ENCODE measurements around the gene SF3B3.

SF3B3 gene

DNA sequence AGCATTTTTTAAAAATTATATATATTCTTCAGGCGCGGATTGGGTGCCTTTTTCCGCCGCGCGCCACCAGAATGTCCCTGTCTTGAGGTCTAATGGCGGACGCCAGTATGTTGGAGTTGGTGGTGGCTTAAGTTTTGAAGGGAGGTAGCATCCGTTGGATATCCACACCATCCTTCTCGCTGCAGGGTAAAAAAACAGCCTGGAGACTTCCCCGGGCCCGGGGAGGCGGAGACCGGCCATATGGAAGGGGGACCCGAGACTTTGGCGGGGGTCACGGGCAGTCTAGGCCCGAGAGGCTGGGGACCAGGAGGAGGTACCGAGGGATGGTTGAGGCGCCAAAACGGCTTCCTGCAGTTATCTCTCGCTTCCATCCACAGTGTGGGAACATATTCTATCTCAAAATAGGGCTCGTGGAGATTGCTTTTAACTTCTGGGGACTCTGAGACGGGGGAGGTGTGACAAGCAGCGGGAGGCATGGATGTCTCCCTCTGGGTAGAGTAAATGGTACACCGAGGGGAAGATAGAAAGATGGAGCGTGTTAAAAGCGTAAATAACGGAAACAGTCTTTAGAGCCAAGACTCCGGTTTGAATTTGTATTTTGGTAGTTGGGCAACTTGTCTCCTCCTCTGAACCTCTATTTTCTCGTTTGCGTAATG, at the start of gene SF3B3:
Gene SF3B3 (plus strand): TSS at position 74 of the 656 bp plus-strand sequence. CDS start 2,841 bp downstream, outside the sequence.
- DNase-seq: peak in 1 of 3 donors; percentile 81

DNA sequence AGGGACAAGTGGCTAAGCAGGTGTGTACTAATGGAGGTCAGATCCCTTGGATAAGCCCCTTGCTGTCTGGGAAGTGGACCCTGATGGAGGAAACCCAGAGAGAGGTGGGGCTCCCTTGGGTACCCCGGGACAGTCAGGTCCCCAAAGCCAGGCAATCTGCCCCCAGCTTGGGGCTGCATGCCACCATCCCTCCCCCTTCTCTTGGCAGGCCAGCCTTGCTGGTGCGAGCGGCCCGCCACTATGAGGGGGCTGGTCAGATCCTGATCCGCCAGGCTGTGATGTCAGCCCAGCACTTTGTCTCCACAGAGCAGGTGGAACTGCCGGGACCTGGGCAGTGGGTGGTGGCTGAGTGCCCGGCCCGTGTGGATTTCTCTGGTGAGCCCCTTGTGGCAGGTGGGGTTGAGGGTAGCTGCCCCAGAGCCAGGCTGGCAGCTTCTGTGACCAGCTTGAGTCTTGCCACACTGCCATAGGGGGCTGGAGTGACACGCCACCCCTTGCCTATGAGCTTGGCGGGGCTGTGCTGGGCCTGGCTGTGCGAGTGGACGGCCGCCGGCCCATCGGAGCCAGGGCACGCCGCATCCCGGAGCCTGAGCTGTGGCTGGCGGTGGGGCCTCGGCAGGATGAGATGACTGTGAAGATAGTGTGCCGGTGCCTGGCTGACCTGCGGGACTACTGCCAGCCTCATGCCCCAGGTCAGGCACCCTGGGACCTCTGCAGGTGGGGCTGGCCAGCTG, 49.1 kb upstream of the SF3B3 start:
- no peak for DNase-seq

DNA sequence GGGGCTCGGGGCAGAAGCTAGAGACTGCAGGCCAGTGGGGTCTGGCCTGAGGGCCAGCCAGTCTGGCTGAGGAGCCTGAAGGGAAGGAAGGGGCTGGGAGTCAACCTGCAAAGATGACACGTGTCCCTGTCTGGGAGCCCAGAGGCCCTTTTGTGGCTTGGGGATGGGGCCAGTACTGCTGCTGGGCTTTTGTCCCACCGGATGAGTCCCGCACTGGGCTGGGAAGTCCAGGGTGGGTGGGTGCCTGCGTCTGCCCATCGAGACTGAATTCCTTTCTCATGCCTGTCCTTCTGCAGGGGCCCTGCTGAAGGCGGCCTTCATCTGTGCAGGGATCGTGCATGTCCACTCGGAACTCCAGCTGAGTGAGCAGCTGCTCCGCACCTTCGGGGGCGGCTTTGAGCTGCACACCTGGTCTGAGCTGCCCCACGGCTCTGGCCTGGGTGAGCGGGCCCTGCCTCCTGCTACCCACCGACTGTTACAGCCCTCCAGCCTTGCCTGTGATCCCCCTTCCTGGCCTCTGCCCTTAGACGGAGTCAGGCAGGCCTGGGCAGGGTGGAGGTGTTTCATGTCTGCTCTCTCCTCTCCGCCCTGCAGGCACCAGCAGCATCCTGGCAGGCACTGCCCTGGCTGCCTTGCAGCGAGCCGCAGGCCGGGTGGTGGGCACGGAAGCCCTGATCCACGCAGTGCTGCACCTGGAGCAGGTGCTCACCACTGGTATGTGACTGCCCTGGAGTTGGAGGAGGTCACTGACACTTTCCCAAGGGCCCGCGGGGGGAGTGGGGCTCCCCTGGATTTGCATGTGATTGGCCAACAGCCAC, 48.4 kb upstream of the SF3B3 start:
- DNase-seq: no peak

DNA sequence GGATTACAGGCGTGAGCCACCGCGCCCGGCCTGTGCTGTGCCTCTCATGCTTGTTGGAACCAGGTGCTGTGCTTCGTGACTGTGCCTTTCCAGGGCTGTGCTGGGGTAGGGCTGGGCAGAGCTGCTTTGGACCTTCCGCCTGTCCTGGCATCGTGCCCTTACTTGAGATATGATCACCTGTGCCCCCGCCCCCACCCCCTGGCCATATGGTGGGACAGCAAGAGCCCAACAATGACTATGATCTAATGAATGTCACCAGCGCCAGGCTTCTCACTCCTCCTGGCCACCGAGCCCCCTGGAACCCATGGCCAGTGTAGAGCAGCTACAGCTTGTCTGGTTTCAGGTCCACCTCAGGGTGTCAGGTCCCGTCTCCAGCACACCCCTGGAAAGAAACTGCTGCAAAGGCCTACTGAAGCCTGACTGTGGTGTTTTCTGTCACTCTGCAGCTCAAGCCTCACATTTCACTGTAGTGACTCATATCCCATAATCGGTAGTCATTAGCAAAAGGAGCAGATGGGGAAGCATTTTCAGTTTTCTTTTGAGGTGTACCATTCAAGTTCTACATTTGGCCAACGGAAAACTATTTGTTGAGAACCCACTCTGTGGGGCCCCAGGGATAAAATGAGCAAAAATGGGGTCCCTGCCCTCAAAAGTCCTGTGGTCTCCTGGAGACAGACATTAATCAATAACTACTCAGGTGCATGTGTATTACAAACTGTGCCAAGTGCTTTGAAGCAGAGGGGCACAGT, 47.2 kb upstream of the SF3B3 start:
- peak in 1 of 3 donors; percentile 8 for DNase-seq

DNA sequence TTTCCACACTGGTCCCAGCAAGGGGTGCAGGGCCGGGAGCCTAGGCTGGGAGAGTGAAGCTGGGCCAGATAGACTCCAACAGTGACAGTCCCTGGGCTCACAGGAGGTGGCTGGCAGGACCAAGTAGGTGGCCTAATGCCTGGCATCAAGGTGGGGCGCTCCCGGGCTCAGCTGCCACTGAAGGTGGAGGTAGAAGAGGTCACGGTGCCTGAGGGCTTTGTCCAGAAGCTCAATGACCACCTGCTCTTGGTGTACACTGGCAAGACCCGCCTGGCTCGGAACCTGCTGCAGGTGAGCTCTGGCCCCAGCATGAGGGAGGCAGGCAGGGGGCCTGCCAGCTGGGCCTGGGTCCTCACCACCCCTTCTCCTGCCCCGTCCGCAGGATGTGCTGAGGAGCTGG, 45.4 kb upstream of the SF3B3 start:
- DNase-seq: no peak

DNA sequence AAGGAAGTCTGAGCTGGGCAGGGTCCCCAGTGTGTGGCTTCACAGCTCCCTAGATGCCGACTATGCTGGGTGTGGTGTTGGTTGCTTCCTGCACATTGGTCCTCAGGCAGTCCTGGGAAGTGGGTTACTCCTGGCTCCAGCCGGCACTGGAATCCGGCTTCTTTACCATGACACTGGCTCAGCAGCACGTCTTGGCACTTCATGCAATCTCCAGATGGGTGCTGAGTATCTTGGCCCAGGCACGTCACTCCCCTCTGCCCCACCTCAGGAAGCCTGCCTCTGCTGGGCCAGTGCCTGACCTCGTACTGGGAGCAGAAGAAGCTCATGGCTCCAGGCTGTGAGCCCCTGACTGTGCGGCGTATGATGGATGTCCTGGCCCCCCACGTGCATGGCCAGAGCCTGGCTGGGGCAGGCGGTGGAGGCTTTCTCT, 44.7 kb upstream of the SF3B3 start:
- no peak for DNase-seq

DNA sequence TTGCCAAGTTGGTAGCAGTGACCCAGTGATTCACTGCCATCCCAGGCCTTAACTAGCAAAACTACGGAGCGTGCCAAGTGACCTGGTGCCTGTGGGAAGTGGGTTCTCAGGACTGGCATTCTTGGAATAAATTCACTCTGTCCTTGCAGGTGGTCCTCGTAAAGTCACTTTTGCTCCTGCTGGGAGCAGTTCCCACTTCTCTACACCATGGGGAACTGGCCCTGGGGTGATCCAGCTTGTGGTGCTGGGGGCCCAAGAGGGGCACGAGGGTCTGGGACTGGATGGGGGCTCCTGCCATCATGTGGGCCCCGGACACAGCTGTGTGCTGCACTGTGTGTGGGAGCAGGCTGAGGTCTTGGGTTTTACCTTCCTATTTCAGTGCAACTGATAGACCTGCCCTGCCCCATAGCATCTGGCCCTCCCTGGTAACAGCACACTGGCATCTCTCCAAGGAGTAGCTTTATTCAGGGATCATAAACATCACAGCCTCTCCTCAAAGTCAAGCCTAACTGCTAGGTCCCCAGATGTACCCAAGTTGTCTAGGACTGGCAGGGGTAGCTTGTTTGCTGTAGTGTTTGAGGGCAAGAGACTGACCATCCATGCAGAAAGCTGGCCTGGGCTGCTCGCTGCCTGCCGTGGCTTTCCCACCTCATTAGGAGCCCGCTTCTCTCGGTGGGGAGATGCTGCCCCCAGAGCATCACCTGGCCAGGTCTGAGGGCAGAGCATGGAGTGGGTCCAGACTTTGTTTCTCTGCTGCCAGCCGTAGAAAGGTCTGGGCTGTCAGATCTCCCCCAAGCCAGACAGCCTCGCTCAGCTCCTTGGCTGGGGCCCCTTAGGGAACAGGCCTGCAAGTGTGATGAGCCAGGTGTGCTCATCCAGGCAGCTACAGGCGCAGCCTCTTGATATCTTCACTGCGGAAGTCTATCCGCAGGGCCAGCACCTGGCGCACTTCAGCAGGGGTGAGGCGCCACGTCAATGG, 43.2 kb upstream of the SF3B3 start:
- DNase-seq: no peak

DNA sequence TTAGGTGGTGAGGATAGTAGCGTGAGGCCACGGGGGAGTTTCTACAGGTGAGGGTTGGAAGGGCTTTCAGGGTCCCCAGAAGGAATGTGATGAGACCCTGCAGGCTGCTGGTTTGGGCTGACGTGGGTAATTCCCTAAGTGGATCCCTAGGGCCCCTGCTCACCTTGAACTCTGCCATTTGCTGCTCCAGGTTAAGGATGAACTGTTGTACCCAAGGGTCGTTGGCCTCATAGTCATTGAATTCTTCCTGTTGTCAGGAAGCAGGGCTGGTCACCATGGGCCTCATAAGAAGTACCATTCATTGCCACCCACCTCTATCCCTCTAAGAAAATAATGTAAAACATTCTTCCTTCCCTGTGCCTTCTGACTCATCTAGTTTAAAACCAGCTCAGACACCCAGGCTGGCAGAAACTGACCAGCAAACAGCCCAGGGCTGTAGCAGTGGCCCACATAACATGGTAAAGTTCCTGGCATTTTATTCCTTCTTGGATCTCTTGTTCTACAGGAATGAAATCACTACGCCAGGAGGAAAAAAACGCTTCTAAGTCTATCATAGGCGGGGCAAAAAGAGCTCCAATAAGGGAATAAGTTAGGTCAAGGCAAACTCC, 41.6 kb upstream of the SF3B3 start:
- DNase-seq: no peak

DNA sequence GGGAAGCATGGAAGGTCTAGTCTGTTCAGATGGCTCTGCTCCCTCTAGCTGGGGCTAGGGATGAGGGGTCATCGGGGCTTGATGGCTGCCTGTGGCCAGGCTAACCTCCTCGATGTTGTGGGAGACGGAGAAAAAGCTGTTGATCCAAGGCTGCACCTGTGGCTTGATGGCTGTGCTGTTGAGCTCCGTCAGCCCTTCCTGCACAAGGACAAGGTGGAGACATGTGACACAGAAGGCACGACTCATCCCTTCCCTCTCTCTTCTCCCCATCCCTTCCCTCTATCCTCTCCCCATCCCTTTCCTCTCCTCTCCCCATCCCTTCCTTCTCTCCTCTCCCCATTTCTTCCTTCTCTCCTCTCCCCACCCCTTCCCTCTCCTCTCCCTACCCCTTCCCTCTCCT, 41.0 kb upstream of the SF3B3 start:
- no peak for DNase-seq

DNA sequence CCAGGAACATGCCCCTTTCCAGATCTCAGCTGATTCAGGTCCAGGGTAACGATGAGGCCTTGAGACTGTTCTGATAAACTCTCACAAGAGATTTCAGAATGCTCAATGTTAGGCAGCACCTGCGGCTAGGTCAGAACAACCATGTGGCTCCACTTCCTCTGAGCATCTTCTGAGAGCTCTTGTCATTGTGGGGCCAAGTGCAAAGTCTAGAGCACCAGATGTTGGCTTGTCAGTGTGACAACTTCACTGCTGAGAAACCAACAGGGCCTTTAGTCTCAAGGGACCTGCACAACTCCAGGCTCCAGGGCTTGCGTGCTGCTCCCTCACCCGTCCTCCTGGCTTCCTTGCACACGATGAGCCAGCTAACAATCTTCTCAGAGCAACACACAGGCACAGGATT, 40.2 kb upstream of the SF3B3 start:
- no peak for DNase-seq

DNA sequence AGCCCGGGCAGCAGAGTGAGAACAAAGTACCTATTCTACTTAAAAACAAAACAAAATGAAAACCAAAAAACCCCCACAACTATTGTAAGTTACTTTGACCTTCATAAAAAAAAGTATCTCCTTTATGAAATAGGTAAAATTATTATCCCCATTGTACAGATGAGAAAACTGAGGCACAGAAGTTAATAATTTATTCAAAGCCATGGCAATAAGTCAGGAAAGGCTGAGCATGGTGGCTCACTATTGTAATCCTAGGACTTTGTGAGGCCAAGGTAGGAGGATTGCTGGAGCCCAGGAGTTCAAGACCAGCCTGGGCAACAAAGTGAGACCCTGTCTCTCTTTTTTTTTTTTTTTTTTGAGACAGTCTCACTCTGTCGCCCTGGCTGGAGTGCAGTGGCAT, 38.7 kb upstream of the SF3B3 start:
- no peak for DNase-seq

DNA sequence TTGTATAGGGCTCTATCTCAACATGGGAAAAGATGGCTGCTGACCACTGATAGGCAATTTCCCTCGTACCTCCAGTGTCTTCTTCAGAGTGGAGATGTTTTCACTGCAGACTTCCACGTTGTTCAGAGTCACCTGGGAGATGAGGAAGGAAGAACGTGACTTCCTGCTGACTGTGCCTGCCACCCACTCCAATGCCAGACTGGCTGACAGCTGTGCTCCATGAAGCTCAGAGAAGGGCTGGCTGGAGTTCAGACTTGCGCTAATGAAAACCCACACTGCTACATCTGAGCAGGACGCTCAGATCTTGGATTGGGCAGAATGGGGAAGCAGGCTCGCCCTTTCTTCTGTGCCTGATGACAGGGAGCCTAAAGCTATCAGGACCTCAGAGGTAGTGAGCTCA, 33.4 kb upstream of the SF3B3 start:
- peak; percentile 40 to 50 (median 41) for DNase-seq

DNA sequence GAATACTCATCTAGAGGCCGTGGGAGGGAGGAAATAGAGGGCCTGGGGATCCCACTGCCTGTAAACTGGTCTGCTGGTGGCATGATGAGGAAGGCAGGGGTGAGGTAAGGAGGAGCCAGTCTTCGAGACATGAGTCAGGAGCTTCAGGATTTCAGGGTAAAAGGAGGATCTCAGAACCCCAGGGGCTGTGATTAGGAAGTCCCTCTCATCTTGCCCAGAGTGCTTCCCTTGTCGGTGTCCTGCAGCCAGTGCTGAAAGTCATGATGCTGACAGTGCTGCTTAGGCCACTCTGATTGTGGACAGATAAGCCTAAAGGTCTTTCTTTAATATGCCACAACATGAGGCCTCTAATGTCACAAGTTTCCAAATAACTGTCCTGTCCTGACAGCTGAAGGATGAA, 29.8 kb upstream of the SF3B3 start:
- peak; percentile 54 to 74 (median 54) for DNase-seq

DNA sequence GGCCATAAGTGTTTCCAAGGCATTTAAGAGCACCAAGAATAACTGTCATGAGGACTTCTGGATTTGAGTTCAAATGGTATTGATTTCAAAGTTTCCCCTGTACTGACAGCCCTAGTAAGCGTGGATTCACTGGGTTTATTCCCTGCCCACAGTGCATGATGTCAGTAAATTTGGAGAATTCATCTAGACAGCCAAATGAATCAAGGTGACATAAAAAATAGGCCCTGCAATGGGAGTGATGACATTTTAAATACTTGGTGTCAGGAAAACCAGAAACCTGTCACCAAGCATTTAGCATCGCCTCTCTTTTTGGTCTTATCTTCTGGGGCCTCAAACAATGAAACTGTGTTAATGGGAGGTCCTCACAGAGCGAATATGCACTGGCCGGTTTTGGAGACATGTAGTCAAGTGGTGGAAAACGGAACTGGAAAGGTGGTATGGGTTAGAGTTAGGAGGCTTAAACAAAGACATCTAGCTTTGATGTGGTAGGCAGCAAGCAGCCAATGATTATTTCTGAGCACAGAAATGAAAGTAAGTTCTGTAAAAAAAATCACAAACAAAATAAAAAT, 29.3 kb upstream of the SF3B3 start:
- DNase-seq: no peak

DNA sequence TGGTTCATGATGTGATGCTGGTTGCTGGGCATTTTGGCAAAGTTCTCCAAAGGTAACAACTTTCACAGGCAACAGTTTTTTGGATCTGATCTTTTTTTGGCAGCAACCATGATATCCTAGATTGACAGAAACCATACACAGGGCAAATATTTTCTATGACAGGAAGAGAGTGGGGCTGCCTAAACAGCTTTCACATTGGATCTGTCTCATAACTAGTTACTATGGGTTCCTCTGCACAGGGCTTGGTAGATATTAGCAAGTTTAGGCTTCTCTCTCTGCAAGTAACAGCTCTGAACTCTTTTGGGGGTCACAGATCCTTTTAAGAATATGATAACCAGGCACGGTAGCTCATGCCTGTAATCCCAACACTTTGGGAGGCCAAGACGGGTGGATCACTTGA, 28.8 kb upstream of the SF3B3 start:
- no peak for DNase-seq

DNA sequence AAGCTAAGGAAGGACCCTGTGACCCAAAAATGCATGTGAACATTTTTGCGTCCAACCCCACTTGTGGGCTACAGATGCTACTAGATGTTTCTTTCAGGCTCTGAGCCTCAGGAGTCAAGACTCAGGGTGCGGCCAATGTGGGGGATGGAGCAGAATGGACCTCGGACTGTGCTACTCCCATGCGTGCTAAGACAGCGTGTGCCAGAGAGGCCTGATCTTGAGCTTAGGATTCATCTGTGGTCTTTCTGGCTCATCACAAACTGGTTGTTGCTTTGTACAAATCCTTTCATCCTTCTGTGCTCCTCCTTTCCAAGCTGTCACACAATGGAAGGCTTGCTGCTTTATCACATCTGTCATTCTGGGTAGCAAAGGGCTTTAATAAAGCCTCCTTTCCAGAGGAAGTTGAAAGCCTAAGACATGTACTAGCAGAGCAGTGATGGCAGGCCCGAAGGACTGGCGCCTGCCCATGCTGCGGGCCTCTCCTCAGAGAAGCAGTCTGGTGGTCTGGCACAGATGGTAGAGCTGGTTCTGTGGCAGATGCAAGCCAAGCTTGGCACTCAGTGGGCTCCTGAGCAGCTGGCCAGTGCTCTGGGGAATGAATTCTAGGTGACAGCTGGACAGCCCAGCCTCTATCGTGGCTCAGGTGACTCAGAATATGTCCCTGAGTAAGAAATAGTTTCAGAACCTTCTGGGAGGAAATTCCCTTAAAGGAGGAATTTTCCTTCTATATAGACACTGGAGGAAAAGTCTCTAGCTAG, 28.0 kb upstream of the SF3B3 start:
- DNase-seq: no peak

DNA sequence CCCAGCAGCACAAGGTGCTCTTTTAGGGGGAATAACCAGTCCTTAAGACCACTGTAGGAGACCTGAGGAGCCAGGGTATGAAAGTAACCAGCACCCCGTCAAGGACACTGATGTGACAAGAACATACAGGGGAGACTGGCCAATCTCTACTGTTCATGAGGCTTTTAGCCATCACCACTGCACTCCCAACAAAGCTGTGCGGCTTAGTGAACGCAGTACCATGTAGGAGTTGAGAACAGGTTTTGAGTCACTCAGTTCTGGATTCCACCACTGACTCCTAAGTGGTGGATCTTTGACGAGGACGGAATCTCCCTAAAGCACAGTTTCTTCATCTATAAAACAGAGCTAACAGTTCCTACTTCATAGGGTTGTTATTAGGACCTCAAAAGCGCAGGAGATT, 27.1 kb upstream of the SF3B3 start:
- DNase-seq: no peak

DNA sequence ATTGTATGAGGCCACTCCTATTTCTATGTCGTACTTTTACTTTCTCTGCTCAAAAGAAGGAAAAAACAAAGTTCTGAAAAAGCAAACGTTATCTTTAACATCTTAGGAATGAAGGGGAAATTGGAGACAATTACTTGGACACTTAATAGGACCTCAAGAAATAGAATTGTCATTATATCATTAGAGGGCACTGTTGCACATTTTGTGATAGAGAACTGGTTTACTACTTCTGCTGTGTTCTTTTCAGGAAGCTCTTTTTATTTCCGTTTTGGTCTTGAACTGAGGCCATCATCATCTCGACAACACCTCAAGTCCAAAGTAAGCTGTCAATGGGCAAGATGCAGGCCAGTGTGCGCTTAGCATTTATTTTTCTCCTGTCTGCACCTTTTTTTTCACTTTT, 14.9 kb upstream of the SF3B3 start:
- peak; percentile 31 to 60 (median 56) for DNase-seq

DNA sequence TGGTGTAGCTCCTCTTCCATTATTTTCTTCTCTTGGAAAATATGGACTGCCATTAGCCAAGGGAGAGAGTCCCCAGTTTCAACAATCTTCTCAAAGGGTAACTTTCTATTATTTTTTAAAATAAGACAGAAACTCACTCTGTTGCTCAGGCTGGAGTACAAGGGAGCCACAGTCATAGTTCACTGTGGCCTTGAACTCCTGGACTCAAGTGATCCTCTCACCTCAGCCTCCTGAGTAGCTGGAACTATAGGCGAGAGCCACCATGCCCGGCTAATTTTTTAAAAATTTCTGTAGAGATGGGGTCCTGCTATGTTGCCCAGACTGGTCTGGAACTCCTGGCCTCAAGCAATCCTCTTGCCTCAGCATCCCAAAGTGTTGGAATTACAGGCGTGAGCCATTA, 13.4 kb upstream of the SF3B3 start:
- DNase-seq: no peak

DNA sequence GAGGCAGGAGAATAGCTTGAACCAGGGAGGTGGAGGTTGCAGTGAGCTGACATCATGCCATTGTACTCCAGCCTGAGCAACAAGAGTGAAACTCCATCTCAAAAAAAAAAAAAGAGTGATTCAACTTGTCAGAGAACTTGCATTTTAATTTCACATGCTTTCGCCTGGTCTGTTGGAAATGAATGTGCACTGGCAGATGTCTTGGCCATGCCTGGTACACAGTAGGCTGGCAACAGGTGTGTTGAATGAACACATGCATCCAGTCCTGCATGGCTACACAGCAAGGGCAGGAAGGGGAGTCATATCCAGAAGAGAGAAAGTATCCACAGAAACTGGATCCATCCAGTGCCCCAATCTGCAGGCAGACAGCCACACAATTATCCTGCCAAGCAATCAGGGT, 11.8 kb upstream of the SF3B3 start:
- DNase-seq: no peak

Data from suppressor macrophage treated with lipopolysaccharide for 1 hour (primary cell).